Measurements from ENCODE around the gene CTSZ.
"Not testable (repeated sequence)": the region's sequence is repeated elsewhere in the genome, so short reads cannot be mapped to it uniquely, and the experiment has no call there.

Gene CTSZ

GRCh38 chr20:58986968-58987517 lies 20.0 kb downstream of the CTSZ start:
- Histone ChIP-seq H3K9ac (ENCODE audit: low read depth, low read length) (no peak overlapping the region), H3K4me3 (ENCODE audit: low read depth, low read length) (no peak overlapping the region), H3K36me3 (ENCODE audit: control insufficient read depth, insufficient read depth, low read length) (peaks cover 63% of the 10 kb centered on the region), H3K27me3 (ENCODE audit: control insufficient read depth, insufficient read depth, low read length) (no peaks in the 10 kb centered on the region), H3K27ac (ENCODE audit: low read depth, low read length) (no peak overlapping the region), H3K9me3 (ENCODE audit: control insufficient read depth, insufficient read depth, low read length) (no peaks in the 10 kb centered on the region), H3K4me1 (ENCODE audit: control insufficient read depth, insufficient read depth, low read length) (no peaks in the 10 kb centered on the region)

GRCh38 chr20:58986286-58986967 lies 20.6 kb downstream of the CTSZ start:
- no peak overlapping the region for H3K9ac ChIP-seq (ENCODE audit: low read depth, low read length)
- peaks cover 56% of the 10 kb centered on the region for H3K36me3 ChIP-seq (ENCODE audit: control insufficient read depth, insufficient read depth, low read length)
- no peaks in the 10 kb centered on the region for H3K4me1 ChIP-seq (ENCODE audit: control insufficient read depth, insufficient read depth, low read length)
- H3K4me3 ChIP-seq (ENCODE audit: low read depth, low read length) = no peak overlapping the region
- H3K27me3 ChIP-seq (ENCODE audit: control insufficient read depth, insufficient read depth, low read length) = no peaks in the 10 kb centered on the region
- H3K9me3 ChIP-seq (ENCODE audit: control insufficient read depth, insufficient read depth, low read length) = no peaks in the 10 kb centered on the region
- no peak overlapping the region for H3K27ac ChIP-seq (ENCODE audit: low read depth, low read length)

- no peaks in the 10 kb centered on the region for H3K9me3 ChIP-seq (ENCODE audit: control insufficient read depth, insufficient read depth, low read length)
- no peaks in the 10 kb centered on the region for H3K4me1 ChIP-seq (ENCODE audit: control insufficient read depth, insufficient read depth, low read length)
- no peak overlapping the region for H3K9ac ChIP-seq (ENCODE audit: low read depth, low read length)
- H3K4me3 ChIP-seq (ENCODE audit: low read depth, low read length) = no peak overlapping the region
- no peaks in the 10 kb centered on the region for H3K27me3 ChIP-seq (ENCODE audit: control insufficient read depth, insufficient read depth, low read length)
- peaks cover 49% of the 10 kb centered on the region for H3K36me3 ChIP-seq (ENCODE audit: control insufficient read depth, insufficient read depth, low read length)
- no peak overlapping the region for H3K27ac ChIP-seq (ENCODE audit: low read depth, low read length)
Observed at GRCh38 chr20:58985656-58986055, 21.4 kb downstream of the CTSZ start.

- H3K27ac ChIP-seq (ENCODE audit: low read depth, low read length) = no peak overlapping the region
- no peaks in the 10 kb centered on the region for H3K27me3 ChIP-seq (ENCODE audit: control insufficient read depth, insufficient read depth, low read length)
- H3K9ac ChIP-seq (ENCODE audit: low read depth, low read length) = no peak overlapping the region
- H3K36me3 ChIP-seq (ENCODE audit: control insufficient read depth, insufficient read depth, low read length) = peaks cover 41% of the 10 kb centered on the region
- H3K4me3 ChIP-seq (ENCODE audit: low read depth, low read length) = no peak overlapping the region
- H3K9me3 ChIP-seq (ENCODE audit: control insufficient read depth, insufficient read depth, low read length) = no peaks in the 10 kb centered on the region
- H3K4me1 ChIP-seq (ENCODE audit: control insufficient read depth, insufficient read depth, low read length) = no peaks in the 10 kb centered on the region
Observed at GRCh38 chr20:58984691-58985090, 22.4 kb downstream of the CTSZ start.

- H3K4me3 ChIP-seq (ENCODE audit: low read depth, low read length); H3K27ac ChIP-seq (ENCODE audit: low read depth, low read length): not testable (repeated sequence)
Observed at GRCh38 chr20:58983115-58983468, 24.0 kb downstream of the CTSZ start.

GRCh38 chr20:58982406-58983114 lies 24.5 kb downstream of the CTSZ start:
- Histone ChIP-seq H3K27ac (ENCODE audit: low read depth, low read length) (no peak overlapping the region), H3K4me3 (ENCODE audit: low read depth, low read length) (no peak overlapping the region), H3K27me3 (ENCODE audit: control insufficient read depth, insufficient read depth, low read length) (no peaks in the 10 kb centered on the region), H3K9me3 (ENCODE audit: control insufficient read depth, insufficient read depth, low read length) (no peaks in the 10 kb centered on the region), H3K4me1 (ENCODE audit: control insufficient read depth, insufficient read depth, low read length) (peaks cover 5% of the 10 kb centered on the region; the same call in 1 of the 2 replicates), H3K36me3 (ENCODE audit: control insufficient read depth, insufficient read depth, low read length) (peaks cover 19% of the 10 kb centered on the region), H3K9ac (ENCODE audit: low read depth, low read length) (no peak overlapping the region)

More at GRCh38 chr20:58983115-58983468, 24.0 kb downstream of the CTSZ start:
- H3K27me3 ChIP-seq (ENCODE audit: control insufficient read depth, insufficient read depth, low read length); H3K4me1 ChIP-seq (ENCODE audit: control insufficient read depth, insufficient read depth, low read length); H3K9me3 ChIP-seq (ENCODE audit: control insufficient read depth, insufficient read depth, low read length); H3K9ac ChIP-seq (ENCODE audit: low read depth, low read length): not testable (repeated sequence)
- H3K36me3 ChIP-seq (ENCODE audit: control insufficient read depth, insufficient read depth, low read length) = peaks cover 25% of the 10 kb centered on the region

GRCh38 chr20:58981628-58982364 lies 25.3 kb downstream of the CTSZ start:
- H3K27ac ChIP-seq (ENCODE audit: low read depth, low read length) = peak overlapping the region; percentile 62
- peaks cover 5% of the 10 kb centered on the region; the same call in 1 of the 2 replicates for H3K4me1 ChIP-seq (ENCODE audit: control insufficient read depth, insufficient read depth, low read length)
- H3K9ac ChIP-seq (ENCODE audit: low read depth, low read length) = peak overlapping the region; percentile 7; the same call in 1 of the 2 replicates
- H3K9me3 ChIP-seq (ENCODE audit: control insufficient read depth, insufficient read depth, low read length) = no peaks in the 10 kb centered on the region
- H3K36me3 ChIP-seq (ENCODE audit: control insufficient read depth, insufficient read depth, low read length) = peaks cover 12% of the 10 kb centered on the region
- H3K4me3 ChIP-seq (ENCODE audit: low read depth, low read length) = peak overlapping the region; percentile 70
- H3K27me3 ChIP-seq (ENCODE audit: control insufficient read depth, insufficient read depth, low read length) = no peaks in the 10 kb centered on the region

GRCh38 chr20:58980711-58981627 lies 26.1 kb downstream of the CTSZ start, which contains the start of gene NELFCD:
TSS of gene NELFCD (plus strand) at chr20:58981256. CDS start at chr20:58981310, 54 bp downstream.
- Histone ChIP-seq H3K4me1 (ENCODE audit: control insufficient read depth, insufficient read depth, low read length) (peaks cover 5% of the 10 kb centered on the region; the same call in 1 of the 2 replicates), H3K9ac (ENCODE audit: low read depth, low read length) (peak within 1 kb of the TSS; percentile 96), H3K9me3 (ENCODE audit: control insufficient read depth, insufficient read depth, low read length) (no peaks in the 10 kb centered on the region), H3K27me3 (ENCODE audit: control insufficient read depth, insufficient read depth, low read length) (no peaks in the 10 kb centered on the region), H3K36me3 (ENCODE audit: control insufficient read depth, insufficient read depth, low read length) (peaks cover 4% of the 10 kb centered on the region), H3K27ac (ENCODE audit: low read depth, low read length) (peak within 1 kb of the TSS; percentile 88), H3K4me3 (ENCODE audit: low read depth, low read length) (peak within 1 kb of the TSS; percentile 70)

GRCh38 chr20:58978351-58979190 lies 28.5 kb downstream of the CTSZ start:
- no peak overlapping the region for H3K27ac ChIP-seq (ENCODE audit: low read depth, low read length)
- no peak overlapping the region for H3K4me3 ChIP-seq (ENCODE audit: low read depth, low read length)

More at GRCh38 chr20:58978351-58979190, 28.5 kb downstream of the CTSZ start:
- no peaks in the 10 kb centered on the region for H3K36me3 ChIP-seq (ENCODE audit: control insufficient read depth, insufficient read depth, low read length)
- H3K27me3 ChIP-seq (ENCODE audit: control insufficient read depth, insufficient read depth, low read length) = no peaks in the 10 kb centered on the region
- H3K9ac ChIP-seq (ENCODE audit: low read depth, low read length) = no peak overlapping the region
- peaks cover 5% of the 10 kb centered on the region; the same call in 1 of the 2 replicates for H3K4me1 ChIP-seq (ENCODE audit: control insufficient read depth, insufficient read depth, low read length)
- H3K9me3 ChIP-seq (ENCODE audit: control insufficient read depth, insufficient read depth, low read length) = no peaks in the 10 kb centered on the region
